GM18868 (cell line): ENCODE results near the gene TCERG1L.
"Not testable (repeated sequence)": the region's sequence is repeated elsewhere in the genome, so short reads cannot be mapped to it uniquely, and the experiment has no call there.

Experiments
- ATAC-seq: cut with Tn5 transposase; IDR thresholded peaks from one replicate; pipeline ENCODE4 v1.9.1; 2021; ENCODE audit warnings: mild to moderate bottlenecking, moderate library complexity; ENCODE audit not compliant: unreplicated experiment

The TCERG1L gene

DNA sequence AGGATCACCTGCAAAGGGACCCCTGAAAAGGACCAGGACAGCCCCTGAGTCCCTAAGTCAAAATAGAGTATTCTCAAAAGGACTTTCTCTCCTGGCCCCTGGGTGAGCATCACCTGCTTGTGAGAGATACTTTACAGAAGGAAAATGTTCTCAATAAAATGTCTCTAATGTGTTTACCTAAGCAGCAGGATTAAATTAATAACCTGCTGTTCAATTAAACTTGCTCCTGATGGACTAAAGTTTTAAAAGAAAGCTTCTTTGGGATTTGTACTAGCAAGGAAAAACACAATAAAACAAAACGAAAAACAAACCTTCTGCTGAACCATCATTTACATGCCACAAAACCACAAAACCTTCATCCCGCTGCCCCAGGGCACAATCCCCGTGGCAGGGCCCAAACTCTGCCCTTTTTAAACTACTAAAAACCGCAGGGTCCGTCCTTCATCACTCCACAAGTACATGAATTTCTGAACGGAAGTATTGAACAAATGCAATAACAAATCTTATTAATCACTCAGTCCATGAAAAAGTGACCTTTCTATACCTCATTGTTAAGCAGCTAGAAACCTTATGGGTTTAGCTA, 197.7 kb downstream of the TCERG1L start:
- ATAC-seq: no peak

DNA sequence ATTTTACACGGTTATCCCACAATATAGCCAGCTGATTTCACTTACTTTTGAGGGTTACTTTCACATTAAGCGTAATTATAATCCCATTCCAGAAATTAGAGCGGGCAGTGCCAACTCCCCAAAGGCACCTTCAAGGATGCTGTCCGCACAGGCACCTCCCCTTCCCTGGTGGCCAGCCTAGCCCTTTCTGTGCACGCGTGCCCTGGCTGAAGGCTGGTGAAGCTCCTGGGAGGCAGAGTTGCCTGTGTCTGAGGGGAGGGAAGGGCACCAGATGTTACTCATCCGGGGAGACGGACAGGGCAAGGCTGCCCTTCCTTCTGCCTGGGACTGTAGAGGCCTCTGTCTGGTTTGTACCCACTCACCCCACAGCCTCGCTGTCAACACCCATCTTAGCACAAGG, 198.4 kb downstream of the TCERG1L start:
- ATAC-seq: no peak

DNA sequence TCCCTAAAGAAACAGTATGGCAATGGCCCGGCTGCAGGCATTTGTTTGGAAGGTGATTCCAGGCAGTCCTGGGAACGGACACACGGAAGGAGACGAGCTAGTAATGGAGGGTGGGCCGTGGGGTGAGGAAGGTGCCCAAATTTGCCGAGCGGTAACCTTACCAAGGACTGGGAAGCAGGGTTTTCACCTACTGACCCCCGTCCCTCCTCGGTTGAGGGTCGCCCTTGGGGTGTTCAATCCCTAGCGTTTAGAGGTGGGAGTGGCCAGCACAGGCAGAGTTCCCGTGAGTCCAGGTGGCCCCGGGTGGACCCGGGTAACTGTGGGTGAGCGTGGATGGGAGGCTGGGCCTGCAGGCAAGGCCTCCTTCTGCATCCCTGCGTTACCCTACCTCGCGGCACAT, 198.8 kb downstream of the TCERG1L start:
- ATAC-seq: no peak

DNA sequence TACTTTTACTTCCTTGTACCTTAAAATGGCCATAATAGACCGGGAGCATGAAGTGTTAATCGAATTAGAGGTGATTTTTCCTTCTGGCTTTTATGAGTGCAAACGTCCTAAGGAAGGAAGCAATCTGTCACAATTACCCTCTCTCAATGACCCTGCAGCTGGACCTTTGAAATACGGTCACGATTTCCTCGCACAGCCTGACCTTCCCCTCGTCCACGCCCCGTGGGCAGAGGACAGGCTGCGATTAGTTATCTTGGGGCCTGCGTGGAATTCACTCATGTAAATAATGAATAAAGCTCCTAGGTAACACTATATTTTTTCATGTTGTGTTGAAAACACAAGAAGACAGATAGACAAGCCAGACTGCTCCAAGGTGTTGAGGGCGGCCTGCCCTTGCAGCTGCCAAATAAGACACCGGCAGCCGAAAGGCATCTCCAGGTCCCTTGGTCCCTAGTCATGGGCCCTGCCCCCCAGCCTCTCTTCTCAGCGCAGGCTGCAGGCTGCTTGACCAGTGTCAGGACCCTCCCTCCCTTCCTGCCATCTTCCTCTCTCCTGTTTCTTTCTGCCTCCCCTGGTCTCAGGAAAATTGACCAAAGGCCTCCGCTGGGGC, 199.9 kb downstream of the TCERG1L start:
- ATAC-seq: no peak

DNA sequence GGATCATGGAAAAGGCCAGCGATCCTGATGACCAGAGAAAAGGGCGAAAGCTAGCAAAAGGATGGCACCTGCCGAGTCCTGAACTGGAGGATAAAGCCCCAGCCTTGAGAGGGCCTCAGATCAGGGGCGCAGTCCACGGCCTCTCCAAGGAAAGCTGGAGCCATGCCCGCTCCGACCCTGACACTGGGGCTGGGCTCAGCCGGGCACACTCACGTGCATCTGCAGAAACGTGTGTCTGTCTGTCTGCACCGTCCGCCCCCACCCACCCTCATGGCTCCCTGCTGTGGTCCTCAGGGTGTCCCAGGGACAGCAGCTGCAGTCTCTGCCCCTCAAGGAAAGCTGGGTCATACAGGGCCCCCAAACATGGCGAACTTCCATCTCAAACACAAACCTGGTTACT, 200.5 kb downstream of the TCERG1L start:
- ATAC-seq: no peak

DNA sequence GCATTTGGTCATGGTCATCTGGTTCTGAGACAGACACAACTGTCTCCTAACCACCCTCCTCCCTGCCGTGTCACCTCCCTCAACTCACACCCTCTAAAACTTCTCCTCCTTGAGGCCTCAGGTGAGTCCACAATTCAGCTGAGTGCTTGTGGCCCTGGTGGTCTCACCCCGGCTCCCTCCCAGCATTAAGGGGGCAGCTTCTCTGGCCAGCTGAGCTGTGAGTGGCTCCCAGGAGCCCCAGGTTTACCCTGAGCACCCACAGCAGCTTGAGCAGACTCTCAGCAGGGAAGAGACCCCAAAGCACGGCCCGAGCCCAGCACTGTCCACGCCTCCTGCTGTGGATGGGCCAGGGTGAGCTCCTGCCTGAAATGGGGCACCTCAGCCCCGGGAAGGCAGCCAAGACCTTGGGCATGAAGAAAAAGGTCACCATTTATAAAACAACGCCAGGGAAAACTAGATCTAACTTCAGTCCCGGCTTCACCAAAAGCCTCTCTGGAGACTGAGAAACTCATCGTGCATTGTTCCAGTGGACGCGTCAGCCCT, 201.2 kb downstream of the TCERG1L start:
- no peak for ATAC-seq

DNA sequence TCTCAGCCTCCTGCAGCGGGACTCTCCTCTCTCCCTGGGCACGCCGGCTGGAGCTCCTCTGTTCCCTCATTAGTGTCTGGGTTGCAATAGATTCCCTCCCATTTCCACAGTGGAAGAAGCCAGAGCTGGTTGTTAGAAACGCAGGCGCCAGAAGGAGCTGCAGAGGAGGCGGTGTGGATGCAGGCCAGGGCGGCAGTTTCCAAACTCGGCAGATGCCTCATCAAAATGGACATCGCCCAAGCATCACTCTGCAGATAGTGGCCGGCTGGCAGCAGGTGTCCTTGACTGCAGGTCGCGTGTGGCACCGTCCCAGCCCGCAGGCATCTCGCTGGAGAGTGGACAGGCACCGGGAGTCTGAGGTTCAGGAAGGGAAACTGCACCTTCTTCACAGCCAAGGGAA, 201.8 kb downstream of the TCERG1L start:
- ATAC-seq: no peak

DNA sequence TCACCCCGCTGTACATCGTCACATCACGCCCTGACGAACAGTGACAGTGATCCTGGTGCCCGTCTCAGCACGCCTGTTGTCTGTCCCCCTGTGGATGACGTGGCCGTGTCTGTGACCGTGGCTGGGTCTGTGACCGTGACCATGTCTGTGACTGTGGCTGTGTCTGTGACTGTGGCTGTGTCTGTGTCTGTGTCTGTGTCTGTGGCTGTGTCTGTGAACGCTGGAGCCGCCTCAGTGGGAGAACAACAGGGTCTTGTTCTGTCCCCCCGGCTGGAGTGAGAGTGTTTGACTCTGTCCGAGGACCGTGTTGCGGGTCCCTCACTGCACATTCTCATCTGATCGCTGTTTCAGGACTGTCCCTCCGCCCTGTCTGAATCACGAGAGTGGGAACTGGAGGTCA, 202.2 kb downstream of the TCERG1L start:
- ATAC-seq: no peak

DNA sequence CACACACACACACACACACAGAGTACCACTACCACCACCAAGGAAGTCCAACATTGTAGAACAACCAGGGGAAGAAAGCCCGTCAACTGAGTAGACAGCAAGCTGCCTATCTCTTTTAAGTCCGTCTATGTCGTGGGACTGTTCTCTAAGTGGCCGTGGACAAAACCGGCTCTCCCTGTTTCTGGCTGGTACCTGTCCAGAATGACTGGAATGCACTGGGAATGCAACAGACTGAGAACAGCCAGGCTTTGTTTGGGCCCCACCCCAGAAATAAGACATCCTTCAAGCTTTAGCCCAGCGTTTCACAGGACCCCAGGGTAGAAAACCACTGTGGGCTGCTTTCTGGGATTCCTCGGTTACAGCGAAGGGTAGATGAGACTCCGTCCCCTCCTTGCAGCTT, 203.6 kb downstream of the TCERG1L start:
- ATAC-seq: no peak

DNA sequence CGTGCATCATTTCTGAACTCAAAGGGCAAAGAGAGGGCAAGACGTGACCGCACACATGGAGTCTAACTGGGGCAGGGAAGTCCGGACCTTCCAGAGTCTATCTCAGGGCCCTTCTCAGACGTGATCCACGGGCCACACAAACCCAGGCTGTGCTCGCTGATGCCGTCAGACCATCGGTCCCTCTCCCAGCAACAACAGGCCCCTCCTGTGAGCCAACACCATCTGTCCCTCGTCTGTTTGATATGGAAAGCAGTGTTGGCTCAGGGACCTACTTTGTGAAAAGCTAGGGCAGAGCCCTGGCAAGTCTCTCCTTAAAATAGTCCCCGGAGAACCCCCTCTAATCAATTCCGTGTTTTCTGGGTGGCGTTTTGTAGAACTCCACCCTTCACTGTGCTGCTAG, 208.8 kb downstream of the TCERG1L start:
- ATAC-seq: no peak

DNA sequence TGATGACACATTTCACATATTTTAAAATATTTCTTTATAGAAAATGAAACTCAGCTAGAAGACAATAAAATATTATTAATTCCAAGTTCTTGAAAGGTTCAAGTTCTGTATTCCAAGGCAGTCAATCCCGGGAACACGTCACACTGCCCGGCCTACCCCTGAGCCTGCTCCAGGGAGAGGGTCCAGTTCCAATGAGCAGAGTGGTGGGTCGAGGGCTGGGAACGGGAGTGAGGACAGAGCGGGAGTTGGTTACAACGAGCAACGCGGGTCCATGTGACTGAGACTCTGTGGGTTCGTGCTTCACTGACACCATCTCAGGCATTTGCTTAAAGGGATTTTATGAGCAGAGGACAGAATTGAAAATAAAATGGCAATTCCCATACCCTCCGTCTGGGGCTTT, 209.4 kb downstream of the TCERG1L start:
- no peak for ATAC-seq

DNA sequence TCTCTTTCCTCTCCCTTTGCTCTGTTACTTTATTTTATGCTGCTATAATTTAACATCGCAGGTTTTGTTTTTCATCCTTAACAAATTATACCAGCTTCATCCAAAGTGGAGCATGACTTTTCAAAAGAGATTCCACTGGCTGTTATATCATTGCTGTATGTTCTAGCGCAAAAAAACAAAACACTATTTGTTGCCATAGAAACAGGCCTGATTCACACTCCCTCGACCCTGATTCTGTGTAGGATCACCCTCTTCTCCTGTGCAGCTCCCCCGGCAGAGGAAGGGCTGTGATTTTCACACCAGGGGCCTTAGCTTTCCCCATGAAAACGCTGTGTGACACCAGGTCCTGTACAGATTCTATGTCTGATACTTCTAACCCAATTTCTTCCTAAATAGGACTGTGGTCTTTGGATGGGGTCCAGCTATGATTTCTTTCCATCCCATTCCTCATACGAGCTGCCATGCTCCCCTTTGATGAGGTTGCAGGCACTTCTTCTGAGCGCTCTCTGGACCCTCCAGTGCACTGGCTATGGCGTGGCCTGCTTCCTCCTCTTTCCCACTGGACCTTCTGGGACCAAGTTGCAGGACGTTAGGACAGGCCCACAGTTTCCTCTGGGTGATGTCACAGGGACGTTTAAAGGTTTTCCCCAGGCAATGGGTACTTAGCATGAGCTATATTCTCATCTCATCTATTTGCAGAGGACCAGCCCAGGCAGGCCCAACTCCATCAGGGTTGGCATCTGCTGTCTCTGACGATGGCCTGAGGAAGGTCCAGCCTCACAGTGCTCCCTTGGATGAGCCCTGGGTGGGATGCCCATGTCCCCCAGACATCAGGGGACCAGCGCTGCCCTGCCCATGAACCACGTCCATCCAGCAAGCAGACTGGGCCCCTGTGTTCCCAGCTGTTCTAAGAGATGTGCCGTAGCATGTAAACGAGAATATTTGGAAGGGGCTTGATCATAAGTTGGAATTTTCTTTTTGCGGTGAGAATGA, 210.8 kb downstream of the TCERG1L start:
- not testable (repeated sequence) for ATAC-seq

DNA sequence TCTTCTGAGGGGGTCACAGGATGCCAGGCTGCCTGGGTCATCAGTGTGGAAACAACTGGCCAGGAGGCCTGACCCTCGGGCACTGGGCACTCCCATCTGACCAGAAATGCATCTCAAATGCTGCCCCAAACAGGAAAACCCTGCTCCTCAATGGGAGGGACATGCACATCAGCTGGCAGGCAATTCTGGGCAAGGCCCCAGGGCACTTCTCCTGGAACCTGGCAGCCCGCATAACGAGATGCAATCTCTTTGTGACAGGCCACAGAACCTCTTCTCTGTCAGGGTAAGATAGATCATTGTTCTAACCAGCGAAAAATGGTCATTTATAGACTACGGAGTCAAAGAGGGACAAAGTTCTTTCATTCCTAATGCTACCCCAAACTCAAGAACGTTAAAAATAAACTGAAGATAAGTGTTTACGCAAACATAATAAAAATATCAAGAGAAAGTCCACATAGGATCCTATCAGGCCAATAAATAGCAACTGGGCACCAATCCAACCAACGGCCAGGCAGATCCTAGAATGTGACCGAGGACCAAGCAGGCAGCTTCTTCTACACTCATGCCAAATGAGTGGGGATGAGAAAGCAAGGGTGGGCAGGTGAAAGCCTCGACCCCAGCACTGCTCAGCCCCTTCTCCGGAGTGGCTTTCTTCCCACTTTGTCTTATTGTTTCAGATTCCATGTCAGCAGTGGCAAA, 212.3 kb downstream of the TCERG1L start:
- ATAC-seq: no peak

DNA sequence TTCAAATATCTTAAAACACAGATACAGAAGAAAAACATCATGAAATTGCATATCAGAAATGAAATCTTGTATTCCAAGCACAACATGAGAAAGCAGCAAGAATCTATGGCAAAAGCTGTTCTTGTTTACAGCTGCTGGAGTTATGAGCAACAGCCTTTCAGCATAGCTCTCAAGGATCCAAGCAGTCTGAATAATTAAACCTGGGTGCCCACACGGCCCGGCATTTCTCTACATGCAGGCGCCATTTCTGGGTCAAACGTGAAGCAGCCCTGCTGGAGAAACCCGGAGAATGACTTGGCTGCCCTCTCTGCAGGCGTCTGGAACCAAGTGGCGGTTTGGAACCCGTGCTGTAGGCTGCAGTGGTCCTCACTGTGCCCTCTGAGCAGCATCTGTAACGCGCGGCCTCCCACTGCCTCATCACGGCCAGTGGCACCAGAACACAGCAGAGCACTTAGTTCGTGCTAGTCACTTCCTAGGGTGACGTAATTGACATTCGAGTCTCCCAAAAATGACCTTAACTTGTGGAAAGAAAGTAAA, 213.0 kb downstream of the TCERG1L start:
- no peak for ATAC-seq

DNA sequence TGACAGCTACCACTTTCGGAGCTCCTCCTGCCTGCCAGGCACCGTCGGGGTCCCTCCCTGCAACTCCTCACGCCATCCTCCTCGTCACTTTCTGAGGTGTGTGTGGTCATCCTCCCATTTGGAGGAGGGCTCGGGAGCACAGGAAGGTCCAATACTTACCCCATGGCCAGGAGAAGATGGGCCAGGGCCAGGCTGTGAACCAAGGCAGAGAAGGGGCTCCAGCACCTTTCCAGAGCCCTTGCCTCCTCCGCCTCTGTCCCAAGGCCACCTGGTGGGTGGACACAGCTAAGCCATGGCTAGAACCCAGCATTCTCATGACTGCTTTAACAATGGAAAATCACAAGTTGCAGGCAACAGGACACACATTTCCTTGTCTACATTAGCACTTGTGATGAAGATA, 215.5 kb downstream of the TCERG1L start:
- ATAC-seq: no peak

DNA sequence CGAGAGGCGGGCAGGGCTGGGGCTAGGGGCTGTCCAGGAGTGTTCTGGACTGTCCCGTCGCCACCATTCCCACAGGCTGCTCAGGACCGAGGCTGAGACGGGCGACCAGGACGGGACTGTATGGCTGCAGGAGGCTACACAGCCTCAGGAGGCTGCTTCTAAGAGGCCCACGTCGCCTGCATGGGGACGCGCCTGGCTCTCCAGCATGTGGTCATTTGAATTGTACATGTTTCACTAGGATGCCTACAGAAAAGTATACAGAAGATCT, 216.3 kb downstream of the TCERG1L start:
- no peak for ATAC-seq

DNA sequence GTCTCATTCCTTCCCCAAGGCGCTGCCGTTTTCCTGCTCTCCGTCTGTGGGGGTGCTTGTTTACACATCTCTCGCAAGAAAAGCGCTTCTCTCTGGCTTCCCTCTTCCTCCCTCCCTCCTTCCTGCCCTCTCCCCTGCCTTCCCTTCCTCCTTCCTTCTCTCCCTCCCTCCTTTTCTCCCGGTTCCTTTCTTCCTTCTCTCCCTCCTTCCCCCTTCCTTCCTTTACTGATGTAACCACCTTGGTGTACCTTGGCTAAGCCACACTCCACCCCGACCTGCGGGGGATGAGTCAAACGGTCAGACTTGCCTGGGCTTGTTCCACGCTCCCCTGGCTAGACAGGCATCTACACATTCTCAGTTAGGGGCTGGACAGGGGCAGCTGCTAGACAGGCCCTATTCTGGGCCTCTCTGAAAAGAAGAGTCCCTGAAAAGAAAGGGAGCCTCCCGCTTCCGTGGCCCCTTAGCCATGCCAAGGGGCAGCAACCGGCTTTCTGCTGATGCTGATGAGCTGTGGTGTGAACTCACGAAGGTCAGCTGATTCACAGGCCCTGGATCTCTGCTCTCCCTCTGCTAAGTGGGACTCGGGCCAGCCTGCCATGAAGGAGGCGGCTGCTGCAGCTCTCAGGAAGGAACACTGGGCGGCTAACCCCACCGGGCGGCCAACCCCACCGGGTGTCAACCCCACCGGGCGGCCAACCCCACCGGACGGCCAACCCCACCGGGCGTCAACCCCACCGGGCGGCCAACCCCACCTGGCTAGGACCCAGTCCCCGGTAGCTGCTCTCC, 216.8 kb downstream of the TCERG1L start:
- no peak for ATAC-seq

DNA sequence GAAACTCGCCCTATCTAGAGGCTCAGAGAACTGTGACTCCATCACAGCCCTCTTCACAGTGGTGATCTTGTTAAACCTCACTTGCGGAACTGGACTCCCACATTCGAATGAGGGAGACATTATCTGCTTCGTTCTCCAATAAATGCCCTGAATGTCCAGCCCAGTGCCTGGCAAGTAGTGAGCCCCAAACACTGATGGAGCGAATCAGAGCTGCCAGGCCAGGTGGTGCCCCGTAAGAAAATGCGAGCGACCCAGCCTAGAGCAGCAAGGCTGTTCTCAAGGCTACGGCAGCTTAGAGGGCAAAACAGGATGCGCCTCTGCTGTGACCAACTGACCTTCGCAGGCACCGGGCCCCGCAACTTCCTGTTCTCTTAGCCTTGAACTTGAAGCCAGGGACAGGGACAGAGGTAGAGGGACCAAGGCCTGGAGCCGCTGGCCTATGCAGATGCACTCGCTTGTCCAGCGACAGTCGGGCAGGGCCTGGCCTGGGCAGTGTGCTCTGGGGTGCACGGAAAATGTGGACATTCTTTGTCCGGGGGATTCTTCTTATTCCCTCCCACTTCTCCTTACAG, 217.6 kb downstream of the TCERG1L start:
- no peak for ATAC-seq

DNA sequence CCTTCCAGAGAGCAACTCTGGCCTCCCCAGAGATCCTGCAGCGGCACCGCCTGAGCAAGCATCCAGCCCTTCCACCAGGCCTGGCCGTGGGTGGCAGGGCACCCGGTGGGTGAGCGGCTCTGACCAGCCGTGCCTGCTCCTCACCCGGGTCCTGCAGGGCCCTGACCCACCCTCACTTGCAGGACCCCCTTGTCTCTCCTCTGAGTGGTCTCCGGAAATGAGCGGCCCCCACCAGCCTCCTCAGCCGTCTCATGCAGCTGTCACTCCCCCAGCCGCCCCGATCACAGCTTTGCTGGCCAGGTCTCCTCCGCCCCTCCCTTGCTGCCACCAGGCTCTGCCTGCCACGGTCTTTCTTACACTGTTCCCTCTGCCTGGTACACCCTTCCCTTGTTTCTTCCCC, 218.2 kb downstream of the TCERG1L start:
- no peak for ATAC-seq

DNA sequence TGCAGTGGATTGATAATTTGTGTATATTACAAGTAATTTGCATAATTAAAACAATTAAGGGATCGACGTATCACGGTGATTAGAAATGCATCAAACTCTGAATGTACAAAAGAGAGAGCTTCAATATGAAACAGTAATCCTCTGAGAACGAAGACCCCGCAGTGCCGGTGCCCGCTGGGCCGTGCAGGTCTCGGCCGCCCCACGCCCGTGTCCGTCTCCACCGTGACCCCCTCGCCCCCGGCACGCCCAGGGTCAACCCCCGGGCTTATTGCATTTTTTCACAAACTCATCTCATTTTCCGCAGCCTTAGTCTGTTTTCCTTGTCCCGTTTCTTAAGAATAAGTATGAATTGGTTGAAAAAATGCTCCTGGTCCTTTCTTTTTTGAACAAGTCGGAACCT, 218.6 kb downstream of the TCERG1L start:
- no peak for ATAC-seq
